GM19324 (cell line): ENCODE results near the gene TBX15.

Experiments used
- ATAC-seq: cut with Tn5 transposase; IDR thresholded peaks from one replicate; pipeline ENCODE4 v1.9.1; 2021; ENCODE audit warnings: mild to moderate bottlenecking, moderate library complexity; ENCODE audit not compliant: unreplicated experiment, low FRiP score

The TBX15 gene

GRCh38 chr1:118988186-118989005 is at the start of gene TBX15:
TSS of gene TBX15 (minus strand) at chr1:118988343. CDS start at chr1:118987795, 548 bp downstream.
- no peak for ATAC-seq

DNA sequence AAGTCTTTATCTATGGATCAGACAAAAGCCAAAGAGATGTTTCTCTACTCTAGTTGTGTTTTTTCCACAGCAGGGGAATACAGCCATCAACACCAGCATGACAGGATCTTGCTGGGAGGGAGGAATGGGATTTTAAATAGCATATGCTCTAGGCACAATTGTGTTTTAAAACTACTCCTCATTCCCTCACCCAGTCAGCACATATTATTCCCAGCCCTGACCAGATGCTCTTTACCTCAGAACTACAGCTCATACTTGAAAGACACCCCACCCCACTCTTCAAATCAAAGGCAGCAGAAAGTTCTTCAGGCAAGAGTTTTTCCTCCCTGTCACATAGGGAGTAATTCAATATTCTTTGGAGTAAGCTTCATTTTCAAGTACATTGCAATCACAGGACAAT is 46.2 kb upstream of the TBX15 start:
- no peak for ATAC-seq

DNA sequence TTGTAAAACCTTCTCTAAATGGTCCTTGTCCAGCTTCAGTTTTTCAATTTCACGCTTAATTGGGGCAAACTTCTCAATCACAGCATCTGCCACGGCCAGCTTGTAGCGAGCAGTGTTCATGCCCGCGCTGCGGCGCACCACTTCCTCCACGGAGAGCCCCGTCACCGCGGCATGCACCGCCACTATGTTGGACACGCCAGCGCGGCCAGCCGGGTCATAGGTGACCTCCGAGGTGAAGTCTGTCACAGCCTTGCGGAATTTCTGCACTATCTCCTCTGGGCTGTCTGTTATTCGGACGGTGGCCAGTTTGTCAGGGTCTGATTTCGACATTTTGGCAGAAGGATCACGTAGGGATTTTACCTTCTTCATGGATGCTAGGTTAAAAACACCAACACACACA is 44.8 kb upstream of the TBX15 start:
- no peak for ATAC-seq

DNA sequence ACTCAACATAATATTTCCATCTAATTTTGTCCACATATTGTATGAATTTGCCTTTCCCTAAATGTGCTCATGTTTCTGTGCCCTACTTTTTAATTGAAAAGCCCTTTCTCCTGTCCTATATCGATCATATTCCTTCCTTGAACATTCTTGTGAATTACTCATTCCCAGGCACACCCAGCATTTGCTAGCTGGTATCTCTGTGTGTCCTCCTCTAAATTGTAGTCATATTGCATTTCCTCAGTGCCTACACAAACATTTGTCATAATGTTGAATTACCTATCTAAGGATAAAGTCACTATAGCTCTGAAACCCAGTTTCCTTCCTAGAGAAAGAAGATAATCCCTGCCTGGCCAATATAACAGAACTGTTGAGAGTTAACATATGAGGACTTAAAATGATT is 39.6 kb upstream of the TBX15 start:
- no peak for ATAC-seq

DNA sequence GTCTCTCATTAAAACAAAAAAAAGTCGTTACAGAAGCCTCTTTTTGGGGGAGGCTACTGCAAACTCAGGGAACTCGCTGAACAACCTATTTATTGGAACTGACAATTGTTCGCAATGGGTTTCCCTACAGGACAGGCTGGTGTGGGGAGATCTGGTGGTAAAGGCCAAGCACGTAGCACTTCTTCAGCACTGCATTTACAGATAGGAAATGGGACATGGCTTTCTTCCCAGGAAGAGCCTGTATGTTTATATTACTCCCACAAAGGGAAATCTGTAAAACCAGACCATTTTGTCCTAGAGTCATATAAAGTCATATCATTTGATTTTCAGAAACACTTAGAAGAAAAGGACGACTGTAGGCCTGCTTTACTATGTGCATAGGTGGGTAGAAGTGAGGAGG is 38.8 kb upstream of the TBX15 start:
- no peak for ATAC-seq

- no peak for ATAC-seq
Observed at GRCh38 chr1:119015547-119015946, 27.4 kb upstream of the TBX15 start.

DNA sequence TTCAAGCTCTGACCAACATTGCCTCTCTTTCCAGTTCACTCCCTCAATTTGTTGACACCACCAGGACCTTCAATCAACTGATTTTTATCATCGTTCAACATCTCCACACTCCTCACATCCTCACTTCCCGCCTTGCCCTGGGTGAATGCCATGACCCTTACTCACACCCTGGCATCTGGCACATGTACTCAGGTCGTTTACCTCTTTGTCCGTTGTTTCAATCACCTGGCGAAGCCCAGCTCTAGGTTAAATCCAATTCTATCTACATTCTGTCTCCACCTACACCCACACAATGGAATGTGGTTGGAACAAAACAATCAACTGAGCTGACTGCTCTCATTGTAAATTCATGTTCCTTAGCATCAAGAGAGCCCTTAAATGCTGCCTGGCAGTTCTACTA is 24.2 kb upstream of the TBX15 start:
- no peak for ATAC-seq

GRCh38 chr1:119011706-119012105 is 23.6 kb upstream of the TBX15 start:
- ATAC-seq, result no peak

DNA sequence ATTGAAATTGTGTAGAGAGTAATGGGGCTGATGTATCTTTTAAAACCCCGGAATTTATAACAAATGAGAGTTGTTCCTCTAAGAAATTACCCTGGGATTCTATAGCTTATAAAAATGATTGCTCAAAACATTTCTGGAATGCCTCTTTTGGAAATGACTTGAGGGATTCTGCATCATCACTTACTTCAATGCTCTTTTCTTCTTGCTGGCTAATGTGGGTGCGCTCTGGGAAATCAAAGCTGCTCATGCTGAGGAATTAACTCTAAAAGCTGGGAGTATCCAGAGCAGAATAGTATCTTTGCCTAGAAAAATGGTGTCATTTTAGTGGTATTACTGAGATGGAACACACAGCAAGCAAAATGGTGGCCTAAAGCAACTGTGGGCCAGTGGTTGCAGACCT is 23.0 kb upstream of the TBX15 start:
- ATAC-seq, result no peak

DNA sequence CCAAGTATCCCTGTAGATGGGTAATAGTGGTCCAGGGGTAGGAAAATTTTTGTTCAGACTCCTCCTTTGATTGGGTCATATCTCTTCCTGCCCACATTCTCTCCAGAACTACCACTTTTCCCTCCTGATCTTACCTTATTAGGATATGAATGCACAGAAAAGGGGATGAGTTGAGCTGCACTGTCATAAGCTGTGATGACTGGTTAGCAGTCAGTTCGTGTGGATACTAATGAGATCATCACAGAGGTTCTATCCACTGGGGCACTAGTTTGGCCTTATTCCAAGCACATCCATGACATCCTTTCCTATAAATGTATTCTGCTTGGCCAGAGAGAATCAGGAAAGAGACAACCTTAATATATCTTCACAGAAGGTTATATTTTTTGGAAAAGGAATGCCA is 22.1 kb upstream of the TBX15 start:
- ATAC-seq, result no peak

DNA sequence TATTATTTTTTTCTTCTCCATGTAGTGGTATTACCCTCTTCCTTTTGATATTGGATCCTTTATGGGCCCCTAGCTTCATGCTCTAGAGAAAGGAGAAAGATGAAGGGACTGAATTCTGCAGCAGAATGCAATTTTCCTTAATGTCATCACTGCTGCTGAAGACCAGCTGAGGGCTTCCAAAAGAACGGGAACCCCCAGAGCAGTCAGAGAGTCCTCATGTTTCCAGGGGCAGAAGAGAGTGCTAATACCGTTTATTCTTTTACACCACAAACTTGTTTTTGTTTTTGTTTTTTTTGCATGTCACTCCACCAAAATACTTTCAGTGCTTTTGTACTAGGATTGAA is 21.1 kb upstream of the TBX15 start:
- no peak for ATAC-seq

GRCh38 chr1:119008483-119009311 is 20.6 kb upstream of the TBX15 start:
- ATAC-seq, result no peak

GRCh38 chr1:119007670-119008482 is 19.7 kb upstream of the TBX15 start:
- ATAC-seq, result no peak

GRCh38 chr1:119007339-119007669 is 19.2 kb upstream of the TBX15 start:
- no peak for ATAC-seq

DNA sequence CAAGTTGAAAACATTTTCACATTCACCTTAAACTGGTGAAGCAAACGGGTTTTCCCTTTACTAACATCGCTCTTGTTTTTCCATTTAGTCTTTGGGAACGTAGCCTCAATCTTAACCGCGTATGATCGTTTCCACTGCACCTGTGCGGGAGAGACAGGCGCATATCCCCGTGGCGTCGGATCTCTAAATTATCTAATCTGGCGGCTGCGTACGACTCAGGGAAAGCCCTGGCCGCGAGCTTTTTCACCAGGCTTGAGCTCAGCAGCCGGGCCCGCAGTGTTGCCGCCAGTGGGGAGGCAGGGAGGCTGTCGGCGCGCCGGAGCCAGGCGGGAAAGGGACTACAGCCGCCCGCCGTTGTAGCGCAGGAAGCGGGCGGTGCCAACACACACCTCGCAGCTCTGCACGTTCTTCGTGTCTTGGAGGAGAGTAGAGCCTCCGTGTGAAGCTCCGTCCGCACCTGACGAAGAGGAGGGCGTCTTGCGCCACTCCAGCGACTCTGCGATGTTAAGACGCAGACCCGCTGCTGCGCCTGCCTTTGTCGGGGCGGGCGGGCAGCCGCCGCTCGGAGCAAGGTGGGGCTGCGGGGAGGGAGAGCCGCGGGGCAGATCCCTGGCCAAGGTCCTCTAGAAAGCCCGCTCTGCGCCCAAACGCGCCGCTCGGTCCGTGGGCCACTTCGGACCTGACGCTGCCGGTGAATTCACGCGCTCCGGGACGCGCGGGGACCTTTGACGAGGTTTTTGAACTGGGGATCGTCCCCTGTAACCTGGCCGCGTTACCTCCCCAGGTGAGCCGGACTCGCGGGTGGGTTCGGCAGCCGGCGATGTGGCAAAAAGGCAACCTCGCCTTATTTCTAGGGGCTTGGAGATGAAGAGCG is 18.5 kb upstream of the TBX15 start:
- no peak for ATAC-seq

DNA sequence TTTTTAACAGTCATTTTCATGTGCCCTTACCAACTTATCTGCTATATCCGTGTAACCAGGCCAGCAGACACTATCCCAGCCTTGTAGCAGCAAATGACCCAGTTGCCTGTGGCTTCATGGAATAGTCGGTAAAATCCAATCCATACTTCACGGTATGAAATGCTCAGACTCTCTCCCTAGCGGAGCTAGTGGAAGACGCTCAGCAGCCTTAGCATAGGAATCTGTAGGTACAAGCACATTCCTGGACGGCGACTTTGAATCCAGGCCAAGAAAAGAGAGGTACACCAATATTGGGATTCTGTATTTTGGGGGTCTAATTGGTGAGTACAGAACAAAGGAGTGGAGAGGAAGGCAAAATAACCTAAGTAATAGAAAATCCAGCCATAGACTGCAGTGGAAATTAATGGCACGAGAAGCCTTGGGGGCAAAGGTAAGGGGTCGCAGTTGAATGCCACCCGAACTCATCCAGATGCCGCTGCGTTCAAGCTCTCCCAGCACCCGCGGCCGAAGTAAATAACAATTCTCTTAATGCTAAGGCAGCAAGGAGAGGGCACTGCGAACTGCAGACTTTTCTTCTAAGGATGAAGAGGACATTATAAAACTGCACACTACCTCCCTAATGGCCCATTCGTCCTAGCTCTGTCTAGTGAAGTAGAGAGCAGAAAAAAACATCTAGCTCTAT is 17.7 kb upstream of the TBX15 start:
- ATAC-seq, result no peak

DNA sequence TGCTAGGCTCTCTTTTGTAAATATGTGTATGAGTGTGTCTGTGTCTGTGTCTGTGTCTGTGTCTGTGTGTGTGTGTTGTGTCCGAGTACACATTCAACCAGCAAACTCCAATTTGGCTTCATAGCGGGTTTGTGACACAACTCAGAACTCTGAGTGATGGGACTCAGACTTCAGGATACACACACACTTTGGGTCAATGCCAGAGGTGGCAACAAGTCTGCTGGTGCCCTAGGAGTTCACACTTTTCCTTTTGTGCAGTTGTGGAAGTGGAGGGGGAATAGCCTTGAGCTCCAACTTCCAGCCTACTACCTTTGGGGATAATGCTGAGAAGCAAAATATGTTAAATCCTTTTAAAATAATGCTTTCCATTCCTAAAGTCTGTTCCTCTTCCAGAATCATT is 16.6 kb upstream of the TBX15 start:
- no peak for ATAC-seq

DNA sequence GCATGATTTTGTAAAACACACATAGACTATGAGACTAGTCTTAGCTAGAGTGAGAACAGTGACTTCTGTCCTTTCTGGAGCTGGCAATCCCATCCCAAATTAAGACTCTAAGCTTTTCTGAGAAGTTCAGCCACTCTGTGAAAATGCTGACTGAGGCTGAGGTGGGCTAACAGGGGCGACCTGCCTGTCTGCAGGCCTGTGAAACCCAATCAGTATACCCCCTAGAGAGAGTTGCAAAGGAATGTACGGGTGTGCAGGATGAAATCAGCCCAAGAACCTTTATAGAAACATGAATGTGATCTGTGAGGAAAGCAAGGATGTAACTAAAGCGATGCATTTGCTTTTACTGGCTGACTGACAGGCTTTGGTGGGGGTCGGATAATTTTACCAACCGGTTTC is 16.0 kb upstream of the TBX15 start:
- no peak for ATAC-seq

- ATAC-seq, result no peak
Observed at GRCh38 chr1:119003413-119004128, 15.4 kb upstream of the TBX15 start.
